Common myeloid progenitor, CD34-positive (primary cell): ENCODE data around the gene PCDH9.
A peak's percentile ranks its signal among the peaks of the same experiment; 100 is the strongest.

Experiments used
- CTCF ChIA-PET: fragments of 350-600 bp; sonication (Branson Sonifier 250); formaldehyde crosslinking; loops from one replicate; lab custom pipeline; 2021; ENCODE audit warnings: antibody characterized with exemption; lab: Charles Lee
- POLR2A ChIA-PET: fragments of 350-600 bp; sonication (Branson Sonifier 250); formaldehyde crosslinking; loops from one replicate; lab custom pipeline; 2021; ENCODE audit warnings: antibody characterized with exemption; lab: Charles Lee
- DNase-seq, 3 donors: peaks; one replicate each; pipeline versions ENCODE4 v3.0.0 to v3.0.0-alpha.2; 2013
- H3K27ac ChIP-seq, 2 experiments: 1 replicate in 1 of 2; 2 replicates in 1 of 2; pipeline ENCODE4 v1.7.0; 2013; ENCODE audit warnings: inconsistent platforms in 2 of 2, low read length in 2 of 2, mild to moderate bottlenecking in 2 of 2, low read depth in 1 of 2, moderate library complexity in 1 of 2; ENCODE audit not compliant: severe bottlenecking in 2 of 2, insufficient read depth in 1 of 2, poor library complexity in 1 of 2
- H3K27me3 ChIP-seq, 5 experiments: replicated peaks in 2 of 5; 1 replicate in 3 of 5; 2 replicates in 2 of 5; pipeline versions ENCODE4 v1.6.1 to v1.7.0; 2013; ENCODE audit warnings: low read length in 4 of 5, mild to moderate bottlenecking in 2 of 5, moderate library complexity in 2 of 5, inconsistent platforms in 1 of 5; ENCODE audit not compliant: insufficient read depth in 5 of 5, control insufficient read depth in 4 of 5
- H3K36me3 ChIP-seq, 4 experiments: 1 replicate in 2 of 4; 2 replicates in 2 of 4; pipeline versions ENCODE4 v1.6.1 to v1.7.0; 2013; ENCODE audit warnings: low read length in 3 of 4, control low read depth in 1 of 4, mild to moderate bottlenecking in 1 of 4; ENCODE audit not compliant: control insufficient read depth in 4 of 4, insufficient read depth in 4 of 4
- H3K4me1 ChIP-seq, 4 experiments: 1 replicate in 3 of 4; 2 replicates in 1 of 4; pipeline versions ENCODE4 v1.6.1 to v1.7.1; 2013; ENCODE audit warnings: low read length in 3 of 4, mild to moderate bottlenecking in 3 of 4, control low read depth in 1 of 4, inconsistent platforms in 1 of 4, moderate library complexity in 1 of 4; ENCODE audit not compliant: control insufficient read depth in 4 of 4, insufficient read depth in 4 of 4; ENCODE audit errors: control extremely low read depth in 1 of 4
- H3K4me3 ChIP-seq, 7 experiments: 1 replicate in 4 of 7; 2 replicates in 3 of 7; pipeline versions ENCODE4 v1.5.1 to v1.7.0; 2013; ENCODE audit warnings: mild to moderate bottlenecking in 7 of 7, low read length in 6 of 7, moderate library complexity in 6 of 7, inconsistent platforms in 2 of 7, low read depth in 2 of 7, control low read depth in 1 of 7; ENCODE audit not compliant: insufficient read depth in 4 of 7, control insufficient read depth in 1 of 7; ENCODE audit errors: extremely low read depth in 1 of 7
- H3K9me3 ChIP-seq, 5 experiments: 1 replicate in 4 of 5; 2 replicates in 1 of 5; pipeline versions ENCODE4 v1.6.1 to v1.7.1; 2013; ENCODE audit warnings: low read length in 4 of 5, mild to moderate bottlenecking in 2 of 5, inconsistent platforms in 1 of 5, low read depth in 1 of 5, moderate library complexity in 1 of 5; ENCODE audit not compliant: control insufficient read depth in 4 of 5, insufficient read depth in 2 of 5; ENCODE audit errors: control extremely low read depth in 1 of 5
- WGBS: methylation state at CpG from one replicate; pipeline ENCODE4 v1.1.5; 2013; ENCODE audit not compliant: insufficient coverage; 5-methylcytosine and 5-hydroxymethylcytosine counted together

Gene PCDH9

GRCh38 chr13:66534561-66534960 is 695.6 kb downstream of the PCDH9 start:
- Histone ChIP-seq H3K4me3 (no peak overlapping the region), H3K27me3 (no peaks in the 10 kb centered on the region), H3K27ac (no peak overlapping the region), H3K9me3 (no peaks in the 10 kb centered on the region), H3K4me1 (no peaks in the 10 kb centered on the region), H3K36me3 (no peaks in the 10 kb centered on the region)
- DNase-seq: no peak
- no CpG with 5 or more reads among the region's 2 CpGs for WGBS
- POLR2A ChIA-PET: no interaction called here
- CTCF ChIA-PET: no interaction called here

- 100% methylated on average over 2 of the region's 5 CpGs for WGBS
- ChIA-PET POLR2A (no interaction called here), CTCF (no interaction called here)
- no peaks in the 10 kb centered on the region for H3K36me3 ChIP-seq
- no peak overlapping the region for H3K4me3 ChIP-seq
- no peak for DNase-seq
- no peaks in the 10 kb centered on the region for H3K4me1 ChIP-seq
- no peak overlapping the region for H3K27ac ChIP-seq
- no peaks in the 10 kb centered on the region for H3K9me3 ChIP-seq
- no peaks in the 10 kb centered on the region for H3K27me3 ChIP-seq
These were observed 697.3 kb downstream of the PCDH9 start for GRCh38 chr13:66532845-66533244.

- peak in 2 of 3 donors; percentile 4 to 14 for DNase-seq
- H3K27me3 ChIP-seq: no peaks in the 10 kb centered on the region
- H3K36me3 ChIP-seq: no peaks in the 10 kb centered on the region
- H3K9me3 ChIP-seq: no peaks in the 10 kb centered on the region
- no peak overlapping the region for H3K27ac ChIP-seq
- ChIA-PET POLR2A (no interaction called here), CTCF (no interaction called here)
- no peaks in the 10 kb centered on the region for H3K4me1 ChIP-seq
- no CpG with 5 or more reads among the region's 3 CpGs for WGBS
- H3K4me3 ChIP-seq: no peak overlapping the region
These were observed 698.0 kb downstream of the PCDH9 start for GRCh38 chr13:66532146-66532545.

- Histone ChIP-seq H3K36me3 (no peaks in the 10 kb centered on the region), H3K27ac (no peak overlapping the region), H3K9me3 (no peaks in the 10 kb centered on the region), H3K4me3 (no peak overlapping the region), H3K27me3 (no peaks in the 10 kb centered on the region), H3K4me1 (no peaks in the 10 kb centered on the region)
- CTCF ChIA-PET: no interaction called here
- POLR2A ChIA-PET: no interaction called here
- DNase-seq: no peak
- no CpG with 5 or more reads among the region's 1 CpG for WGBS
These were observed 699.5 kb downstream of the PCDH9 start for GRCh38 chr13:66530686-66531085.

GRCh38 chr13:66530158-66530557 is 700.0 kb downstream of the PCDH9 start:
- ChIA-PET CTCF (no interaction called here), POLR2A (no interaction called here)
- no peak overlapping the region for H3K4me3 ChIP-seq
- H3K36me3 ChIP-seq: no peaks in the 10 kb centered on the region
- WGBS: no CpG with 5 or more reads among the region's 1 CpG
- H3K27ac ChIP-seq: no peak overlapping the region
- H3K9me3 ChIP-seq: no peaks in the 10 kb centered on the region
- DNase-seq: no peak
- no peaks in the 10 kb centered on the region for H3K4me1 ChIP-seq
- no peaks in the 10 kb centered on the region for H3K27me3 ChIP-seq

- POLR2A ChIA-PET: no interaction called here
- H3K27me3 ChIP-seq: no peaks in the 10 kb centered on the region
- no peak overlapping the region for H3K4me3 ChIP-seq
- WGBS: no CpG with 5 or more reads among the region's 2 CpGs
- no peaks in the 10 kb centered on the region for H3K36me3 ChIP-seq
- CTCF ChIA-PET: no interaction called here
- DNase-seq: no peak
- no peaks in the 10 kb centered on the region for H3K9me3 ChIP-seq
- H3K27ac ChIP-seq: no peak overlapping the region
- no peaks in the 10 kb centered on the region for H3K4me1 ChIP-seq
These were observed 701.1 kb downstream of the PCDH9 start for GRCh38 chr13:66528944-66529576.

- Histone ChIP-seq H3K9me3 (no peaks in the 10 kb centered on the region), H3K27ac (no peak overlapping the region), H3K27me3 (no peaks in the 10 kb centered on the region), H3K36me3 (no peaks in the 10 kb centered on the region), H3K4me1 (no peaks in the 10 kb centered on the region), H3K4me3 (no peak overlapping the region)
- WGBS: 98% methylated on average over 5 of the region's 5 CpGs
- ChIA-PET POLR2A (no interaction called here), CTCF (no interaction called here)
- no peak for DNase-seq
These were observed 702.0 kb downstream of the PCDH9 start for GRCh38 chr13:66528180-66528579.
